ENCODE results near the gene NUTM1. TPM values are rescaled to one million over a fixed set of nuclear protein-coding genes. Genes with fewer than 3 reads are reported as not detected.

The NUTM1 gene, protein sequence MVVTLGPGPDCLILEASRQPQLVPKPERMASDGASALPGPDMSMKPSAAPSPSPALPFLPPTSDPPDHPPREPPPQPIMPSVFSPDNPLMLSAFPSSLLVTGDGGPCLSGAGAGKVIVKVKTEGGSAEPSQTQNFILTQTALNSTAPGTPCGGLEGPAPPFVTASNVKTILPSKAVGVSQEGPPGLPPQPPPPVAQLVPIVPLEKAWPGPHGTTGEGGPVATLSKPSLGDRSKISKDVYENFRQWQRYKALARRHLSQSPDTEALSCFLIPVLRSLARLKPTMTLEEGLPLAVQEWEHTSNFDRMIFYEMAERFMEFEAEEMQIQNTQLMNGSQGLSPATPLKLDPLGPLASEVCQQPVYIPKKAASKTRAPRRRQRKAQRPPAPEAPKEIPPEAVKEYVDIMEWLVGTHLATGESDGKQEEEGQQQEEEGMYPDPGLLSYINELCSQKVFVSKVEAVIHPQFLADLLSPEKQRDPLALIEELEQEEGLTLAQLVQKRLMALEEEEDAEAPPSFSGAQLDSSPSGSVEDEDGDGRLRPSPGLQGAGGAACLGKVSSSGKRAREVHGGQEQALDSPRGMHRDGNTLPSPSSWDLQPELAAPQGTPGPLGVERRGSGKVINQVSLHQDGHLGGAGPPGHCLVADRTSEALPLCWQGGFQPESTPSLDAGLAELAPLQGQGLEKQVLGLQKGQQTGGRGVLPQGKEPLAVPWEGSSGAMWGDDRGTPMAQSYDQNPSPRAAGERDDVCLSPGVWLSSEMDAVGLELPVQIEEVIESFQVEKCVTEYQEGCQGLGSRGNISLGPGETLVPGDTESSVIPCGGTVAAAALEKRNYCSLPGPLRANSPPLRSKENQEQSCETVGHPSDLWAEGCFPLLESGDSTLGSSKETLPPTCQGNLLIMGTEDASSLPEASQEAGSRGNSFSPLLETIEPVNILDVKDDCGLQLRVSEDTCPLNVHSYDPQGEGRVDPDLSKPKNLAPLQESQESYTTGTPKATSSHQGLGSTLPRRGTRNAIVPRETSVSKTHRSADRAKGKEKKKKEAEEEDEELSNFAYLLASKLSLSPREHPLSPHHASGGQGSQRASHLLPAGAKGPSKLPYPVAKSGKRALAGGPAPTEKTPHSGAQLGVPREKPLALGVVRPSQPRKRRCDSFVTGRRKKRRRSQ
- total RNA-seq, result not detected

DNA sequence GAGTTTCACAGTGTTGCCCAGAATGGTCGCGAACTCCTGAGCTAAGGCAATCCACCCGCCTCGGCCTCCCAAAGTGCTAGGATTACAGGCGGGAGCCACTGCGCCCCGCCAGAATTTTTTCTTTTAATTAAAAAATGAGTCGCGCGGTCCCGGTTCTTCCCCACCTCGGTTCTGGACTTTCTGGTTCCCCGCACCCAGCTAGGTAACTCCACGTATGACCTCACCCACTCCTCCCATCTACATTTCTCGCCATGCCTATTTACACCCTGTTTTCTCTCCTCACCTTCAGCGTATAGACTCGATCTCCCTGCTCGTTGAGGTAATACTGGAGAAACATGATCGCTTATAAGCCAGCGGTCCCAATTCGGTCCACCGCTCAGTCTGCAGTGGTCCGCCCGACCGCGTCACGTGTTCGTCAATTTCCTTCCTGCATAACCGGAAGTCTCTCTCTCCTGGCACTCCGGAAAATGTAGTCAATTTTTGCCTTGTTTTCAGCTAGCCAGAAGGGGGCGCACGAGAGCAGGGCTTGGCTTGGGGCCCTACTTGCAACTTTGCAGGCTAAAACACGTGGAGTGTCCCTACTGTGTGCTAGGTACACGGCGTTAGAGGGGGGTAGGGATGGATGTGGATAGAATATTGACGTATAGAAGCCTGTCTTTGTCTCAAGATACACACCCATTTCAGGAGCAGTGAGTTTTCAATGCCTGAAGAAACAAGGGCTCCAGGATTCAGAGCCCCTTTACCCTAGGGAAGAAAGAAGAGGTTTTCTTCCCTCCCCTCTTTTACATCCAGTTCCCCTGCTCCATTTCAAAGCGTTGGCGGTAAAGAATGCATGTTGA lies at the start of gene NUTM1, which contains the start of gene NOP10:
Gene NUTM1, plus strand, starts transcription at position 579 of the 839 bp plus-strand sequence. CDS start 382 bp downstream, outside the sequence.
Gene NOP10, minus strand, starts transcription at position 400 of the 839 bp plus-strand sequence. Its CDS starts 63 bp downstream, at position 337.
- WGBS, 2 donors (ENCODE audit: low coverage in 1 of 2), result 1 to 2% methylated on average over 15 to 38 of the region's 38 CpGs
- no peaks in the 10 kb centered on the region for H3K36me3 ChIP-seq
- TF ChIP-seq EP300 (IDR thresholded peaks at IDR 0.05; ENCODE audit: low read depth) (no peak), POLR2AphosphoS5 (IDR thresholded peaks at IDR 0.05) (peak; percentile 87 to 93 (median 92)), POLR2A (IDR thresholded peaks at IDR 0.05) (peak; percentile 85)
- TF ChIP-seq, protein P1, sequence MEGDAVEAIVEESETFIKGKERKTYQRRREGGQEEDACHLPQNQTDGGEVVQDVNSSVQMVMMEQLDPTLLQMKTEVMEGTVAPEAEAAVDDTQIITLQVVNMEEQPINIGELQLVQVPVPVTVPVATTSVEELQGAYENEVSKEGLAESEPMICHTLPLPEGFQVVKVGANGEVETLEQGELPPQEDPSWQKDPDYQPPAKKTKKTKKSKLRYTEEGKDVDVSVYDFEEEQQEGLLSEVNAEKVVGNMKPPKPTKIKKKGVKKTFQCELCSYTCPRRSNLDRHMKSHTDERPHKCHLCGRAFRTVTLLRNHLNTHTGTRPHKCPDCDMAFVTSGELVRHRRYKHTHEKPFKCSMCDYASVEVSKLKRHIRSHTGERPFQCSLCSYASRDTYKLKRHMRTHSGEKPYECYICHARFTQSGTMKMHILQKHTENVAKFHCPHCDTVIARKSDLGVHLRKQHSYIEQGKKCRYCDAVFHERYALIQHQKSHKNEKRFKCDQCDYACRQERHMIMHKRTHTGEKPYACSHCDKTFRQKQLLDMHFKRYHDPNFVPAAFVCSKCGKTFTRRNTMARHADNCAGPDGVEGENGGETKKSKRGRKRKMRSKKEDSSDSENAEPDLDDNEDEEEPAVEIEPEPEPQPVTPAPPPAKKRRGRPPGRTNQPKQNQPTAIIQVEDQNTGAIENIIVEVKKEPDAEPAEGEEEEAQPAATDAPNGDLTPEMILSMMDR (IDR thresholded peaks at IDR 0.05), result peak; percentile 91 to 99 (median 97)
- intact Hi-C loops (cut with DNase I; ENCODE audit: low total_unique reads), result loop anchor here (10.0 kb wide), 1 partner anchor 238 kb away; the partner anchor contains the start of genes EMC7 and PGBD4
- peaks cover 0 to 26% (median 8%) of the 10 kb centered on the region in 4 donors for H3K4me1 ChIP-seq
- H3K9me3 ChIP-seq, result no peaks in the 10 kb centered on the region
- H3K4me3 ChIP-seq, result peak within 1 kb of the TSS; percentile 75 to 98 (median 87)
- H3K27ac ChIP-seq, result peak within 1 kb of the TSS; percentile 89 to 99 (median 94)
- in situ Hi-C loops (cut with MboI; ENCODE audit: low pct_ligation_motif_present in 1 of 4, low pct_unique_long_range_greater_than_20kb in 1 of 4, low sequenced_read_pairs in 3 of 4), result loop anchor here in 2 of 4 donors (10.0 to 25.0 kb wide), 2 partner anchors 98 to 256 kb away; no protein-coding TSS in a partner anchor
- DNase-seq, result peak; percentile 93
- no peaks in the 10 kb centered on the region for H3K27me3 ChIP-seq

DNA sequence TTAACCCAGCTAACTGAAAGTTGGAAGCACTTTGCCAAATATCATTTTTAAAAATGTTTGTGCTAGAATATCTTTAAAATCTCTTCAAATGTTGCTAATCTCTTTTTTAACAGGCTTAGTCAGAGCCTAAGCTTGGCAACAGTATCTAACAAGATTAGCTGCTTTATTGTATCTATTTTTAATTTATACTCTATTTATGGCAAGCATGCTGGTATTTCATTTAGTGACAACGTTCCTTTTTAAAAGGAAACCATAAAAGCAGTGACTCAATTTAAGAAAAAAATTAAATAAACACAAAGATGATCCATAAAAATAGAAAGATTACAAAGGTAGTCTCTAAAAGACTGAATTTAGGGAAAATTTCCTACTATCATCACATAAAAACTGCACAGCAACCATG lies 46.1 kb upstream of the NUTM1 start:
- no peak for DNase-seq
- H3K27ac ChIP-seq, result no peak overlapping the region
- H3K9me3 ChIP-seq, result no peaks in the 10 kb centered on the region
- H3K27me3 ChIP-seq, result no peaks in the 10 kb centered on the region
- intact Hi-C loops (cut with DNase I; ENCODE audit: low total_unique reads) (no loop called here), in situ Hi-C loops (cut with MboI; ENCODE audit: low pct_ligation_motif_present in 1 of 4, low pct_unique_long_range_greater_than_20kb in 1 of 4, low sequenced_read_pairs in 3 of 4) (no loop called here)
- H3K36me3 ChIP-seq, result no peaks in the 10 kb centered on the region
- no peak overlapping the region for H3K4me3 ChIP-seq
- H3K4me1 ChIP-seq, result peaks cover 0 to 9% (median 0%) of the 10 kb centered on the region in 4 donors
- whole genome bisulfite sequencing, 2 donors (ENCODE audit: low coverage in 1 of 2), result 0 to 5% methylated on average over 1 of the region's 1 CpG
- TF ChIP-seq EP300 (IDR thresholded peaks at IDR 0.05; ENCODE audit: low read depth) (no peak), POLR2A (IDR thresholded peaks at IDR 0.05) (no peak), POLR2AphosphoS5 (IDR thresholded peaks at IDR 0.05) (no peak)
- TF ChIP-seq, protein P1 (IDR thresholded peaks at IDR 0.05), result no peak

DNA sequence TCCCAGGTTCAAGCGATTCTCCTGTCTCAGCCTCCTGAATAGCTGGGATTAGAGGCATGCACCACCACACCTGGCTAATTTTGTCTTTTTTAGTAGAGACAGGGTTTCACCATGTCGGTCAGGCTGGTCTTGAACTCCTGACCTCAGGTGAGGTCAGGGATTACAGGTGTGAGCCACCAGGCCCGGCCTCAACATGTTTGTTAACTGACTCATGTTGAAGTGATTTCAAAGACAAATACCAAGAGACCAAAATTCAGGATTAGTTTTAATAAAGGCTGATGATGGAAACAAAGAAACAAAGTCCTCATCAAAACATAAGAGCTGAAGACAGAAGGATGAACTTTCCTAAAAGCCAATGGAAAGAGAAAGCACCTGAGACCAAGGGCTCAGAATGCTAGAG lies 42.1 kb upstream of the NUTM1 start:
- H3K36me3 ChIP-seq, result no peaks in the 10 kb centered on the region
- H3K4me3 ChIP-seq, result no peak overlapping the region
- TF ChIP-seq, protein P1 (IDR thresholded peaks at IDR 0.05), result no peak
- TF ChIP-seq POLR2AphosphoS5 (IDR thresholded peaks at IDR 0.05), result no peak
- no peak for TF ChIP-seq POLR2A (IDR thresholded peaks at IDR 0.05)
- no peak for TF ChIP-seq EP300 (IDR thresholded peaks at IDR 0.05; ENCODE audit: low read depth)
- peaks cover 0 to 9% (median 0%) of the 10 kb centered on the region in 4 donors for H3K4me1 ChIP-seq
- H3K27me3 ChIP-seq, result no peaks in the 10 kb centered on the region
- 95% methylated on average over 3 of the region's 3 CpGs; no CpG with 5 or more reads in 1 of the 2 donors for WGBS, 2 donors (ENCODE audit: low coverage in 1 of 2)
- DNase-seq, result no peak
- in situ Hi-C loops (cut with MboI; ENCODE audit: low pct_ligation_motif_present in 1 of 4, low pct_unique_long_range_greater_than_20kb in 1 of 4, low sequenced_read_pairs in 3 of 4) (no loop called here), intact Hi-C loops (cut with DNase I; ENCODE audit: low total_unique reads) (no loop called here)
- H3K27ac ChIP-seq, result no peak overlapping the region
- H3K9me3 ChIP-seq, result no peaks in the 10 kb centered on the region
